Thyroid gland (tissue), 4 donors: ENCODE measurements around the gene VSNL1. TPM values are rescaled to one million over a fixed set of nuclear protein-coding genes. Genes with fewer than 3 reads are reported as not detected.

Experiments
- DNase-seq, 2 donors: peaks; one replicate each; pipeline ENCODE4 v3.0.0-alpha.2; 2019
- H3K27ac ChIP-seq, 3 donors: fragments of 200-600 bp; sonication (generic); 1 replicate in 2 of 3; 2 replicates in 1 of 3; pipeline ENCODE4 v1.5.1; 2016 to 2019; ENCODE audit warnings: mild to moderate bottlenecking in 1 of 3, moderate library complexity in 1 of 3
- H3K27me3 ChIP-seq: fragments of 200-600 bp; sonication (generic); one replicate; pipeline ENCODE4 v1.5.1; 2019
- H3K36me3 ChIP-seq, 2 donors: fragments of 200-600 bp; sonication (generic); one replicate each; pipeline ENCODE4 v1.5.1; 2016 to 2019
- H3K4me1 ChIP-seq, 2 donors: fragments of 200-600 bp; sonication (generic); one replicate each; pipeline ENCODE4 v1.5.1; 2017 to 2019
- H3K4me3 ChIP-seq, 3 donors: fragments of 200-600 bp; sonication (generic); replicated peaks in 1 of 3; 1 replicate in 2 of 3; 2 replicates in 1 of 3; pipeline ENCODE4 v1.5.1; 2016; ENCODE audit warnings: mild to moderate bottlenecking in 1 of 3
- H3K9me3 ChIP-seq: fragments of 200-600 bp; sonication (generic); one replicate; pipeline ENCODE4 v1.5.1; 2017
- CTCF ChIP-seq, 6 experiments: fragments of 200-600 bp in 3 of 6; fragments of 450-650 bp in 3 of 6; sonication (generic) in 3 of 6; IDR thresholded peaks; one replicate each; pipeline ENCODE4 v1.5.1; 2016 to 2019; ENCODE audit warnings: antibody characterized with exemption in 6 of 6, mild to moderate bottlenecking in 2 of 6, inconsistent platforms in 1 of 6, moderate library complexity in 1 of 6
- POLR2A ChIP-seq, 2 donors: fragments of 450-650 bp; IDR thresholded peaks; one replicate each; pipeline ENCODE4 v1.6.1; 2017; ENCODE audit warnings: antibody characterized with exemption in 2 of 2, mild to moderate bottlenecking in 2 of 2, moderate library complexity in 1 of 2
- WGBS, 2 donors: methylation state at CpG; one replicate each; pipeline ENCODE4 v1.1.5; 2017; 5-methylcytosine and 5-hydroxymethylcytosine counted together
- intact Hi-C: fragments of 100-400 bp; cut with DNase I; formaldehyde crosslinking; loops from one replicate; pipeline ENCODE4 v1.15.1; 2023
- total RNA-seq, 4 donors: library from RNA; depleted of rRNA; stranded (reverse); fragments of >200 nt; gene quantifications; one replicate each; pipeline ENCODE4 v1.2.3, GENCODE V29; 2016

Gene VSNL1
- total RNA-seq, 4 donors from 2014 or later, result 0.33 to 0.45 TPM; not detected in 2

GRCh38 chr2:17674817-17675216, 134.3 kb downstream of the VSNL1 start:
- DNase-seq, result no peak
- H3K4me1 ChIP-seq, result no peaks in the 10 kb centered on the region
- no peak for TF ChIP-seq POLR2A (IDR thresholded peaks at IDR 0.05)
- H3K27me3 ChIP-seq, result no peaks in the 10 kb centered on the region
- H3K36me3 ChIP-seq, result peaks cover 0 to 2% of the 10 kb centered on the region in 2 donors
- no peak overlapping the region for H3K27ac ChIP-seq
- no peak overlapping the region for H3K4me3 ChIP-seq
- intact Hi-C loops, result no loop called here
- H3K9me3 ChIP-seq, result no peaks in the 10 kb centered on the region

- H3K27me3 ChIP-seq, result no peaks in the 10 kb centered on the region
- DNase-seq, result no peak
- intact Hi-C loops, result no loop called here
- TF ChIP-seq POLR2A (IDR thresholded peaks at IDR 0.05), result no peak
- no peak for TF ChIP-seq CTCF (IDR thresholded peaks at IDR 0.05)
- no peaks in the 10 kb centered on the region for H3K36me3 ChIP-seq
- no peaks in the 10 kb centered on the region for H3K9me3 ChIP-seq
- no peak overlapping the region for H3K4me3 ChIP-seq
- H3K4me1 ChIP-seq, result no peaks in the 10 kb centered on the region
- H3K27ac ChIP-seq, result no peak overlapping the region
- WGBS, 2 donors, result 98% methylated on average over 3 of the region's 3 CpGs
These were observed 139.6 kb downstream of the VSNL1 start for GRCh38 chr2:17680119-17680518.

GRCh38 chr2:17682098-17682857, 141.8 kb downstream of the VSNL1 start:
- 93 to 94% methylated on average over 6 of the region's 6 CpGs for WGBS, 2 donors
- no peak for TF ChIP-seq CTCF (IDR thresholded peaks at IDR 0.05)
- no peak for TF ChIP-seq POLR2A (IDR thresholded peaks at IDR 0.05)
- Histone ChIP-seq H3K9me3 (no peaks in the 10 kb centered on the region), H3K36me3 (no peaks in the 10 kb centered on the region), H3K27ac (no peak overlapping the region), H3K27me3 (no peaks in the 10 kb centered on the region), H3K4me3 (no peak overlapping the region), H3K4me1 (no peaks in the 10 kb centered on the region)
- intact Hi-C loops, result no loop called here
- no peak for DNase-seq

- Histone ChIP-seq H3K9me3 (no peaks in the 10 kb centered on the region), H3K27me3 (no peaks in the 10 kb centered on the region), H3K36me3 (peaks cover 0 to 4% of the 10 kb centered on the region in 2 donors), H3K4me3 (no peak overlapping the region), H3K27ac (no peak overlapping the region), H3K4me1 (no peaks in the 10 kb centered on the region)
- no peak for DNase-seq
- TF ChIP-seq CTCF (IDR thresholded peaks at IDR 0.05) (no peak), POLR2A (IDR thresholded peaks at IDR 0.05) (no peak)
- 86 to 87% methylated on average over 2 of the region's 2 CpGs for WGBS, 2 donors
- intact Hi-C loops, result no loop called here
These were observed 143.5 kb downstream of the VSNL1 start for GRCh38 chr2:17683981-17684380.

GRCh38 chr2:17688600-17688999, 148.1 kb downstream of the VSNL1 start:
- no peaks in the 10 kb centered on the region for H3K4me1 ChIP-seq
- 92 to 98% methylated on average over 1 of the region's 1 CpG for WGBS, 2 donors
- H3K9me3 ChIP-seq, result no peaks in the 10 kb centered on the region
- no peak overlapping the region for H3K4me3 ChIP-seq
- H3K36me3 ChIP-seq, result peaks cover 0 to 5% of the 10 kb centered on the region in 2 donors
- DNase-seq, result no peak
- H3K27ac ChIP-seq, result no peak overlapping the region
- TF ChIP-seq CTCF (IDR thresholded peaks at IDR 0.05) (no peak), POLR2A (IDR thresholded peaks at IDR 0.05) (no peak)
- H3K27me3 ChIP-seq, result no peaks in the 10 kb centered on the region
- intact Hi-C loops, result no loop called here
